K562 (cell line): ENCODE data around the gene PRICKLE4. TPM values are rescaled to one million over a fixed set of nuclear protein-coding genes. Genes with fewer than 3 reads are reported as not detected.

Source experiments
- ATAC-seq: fragments of 200-7000 bp; cut with Tn5 transposase; 3 replicates; pipeline ENCODE4 v1.9.1; 2020; ENCODE audit warnings: moderate library complexity
- BruUV-seq: library from RNA; stranded (reverse); fragments of 400-500 nt; replicated peaks from 2 replicates; lab custom pipeline; 2021; lab: Mats Ljungman, UMichigan
- CTCF ChIA-PET: fragments of 300-600 bp; formaldehyde crosslinking; extraction: SDS; loops from one replicate; lab custom pipeline; 2021; ENCODE audit warnings: low intra/inter-chr PET ratio; lab: Yijun Ruan, JAX
- POLR2A ChIA-PET: fragments of 300-600, 350-650 bp; sonication (Branson Sonifier 250); formaldehyde crosslinking; extraction: SDS; loops from one replicate; lab custom pipeline; 2021; ENCODE audit warnings: antibody characterized with exemption, inconsistent platforms; lab: Yijun Ruan, JAX
- DNase-seq, 4 experiments: peaks; one replicate each; pipeline versions ENCODE4 v3.0.0 to v3.0.0-alpha.2; 2011 to 2018; ENCODE audit warnings: low spot score in 3 of 4, mixed read lengths in 3 of 4; ENCODE audit errors: extremely low read depth in 1 of 4
- FAIRE-seq: peaks from 2 replicates; lab custom pipeline; 2011; peaks lifted over from hg19 to GRCh38; lab: Jason Lieb, UNC
- H2AFZ ChIP-seq: 2 replicates; pipeline ENCODE4 v1.6.0; 2011; ENCODE audit warnings: low read depth, low read length, control low read depth, inconsistent platforms
- H3K27ac ChIP-seq: fragments of 200-600 bp; 3 replicates; pipeline ENCODE4 v1.8.0; 2011; ENCODE audit warnings: low read depth, mild to moderate bottlenecking, control low read depth, inconsistent platforms, low read length, moderate library complexity, mixed read lengths; ENCODE audit errors: extremely low read depth
- H3K27me3 ChIP-seq, 2 experiments: fragments of 300-600 bp in 1 of 2; 2 replicates in 1 of 2; 3 replicates in 1 of 2; pipeline versions ENCODE4 v1.6.0 to v1.8.0; 2011; ENCODE audit warnings: inconsistent platforms in 2 of 2, low read length in 2 of 2, mild to moderate bottlenecking in 1 of 2, mixed read lengths in 1 of 2, moderate library complexity in 1 of 2; ENCODE audit not compliant: control insufficient read depth in 2 of 2, insufficient read depth in 2 of 2
- H3K36me3 ChIP-seq: fragments of 300-600 bp; 3 replicates; pipeline ENCODE4 v1.8.0; 2011; ENCODE audit warnings: mild to moderate bottlenecking, low read length, inconsistent platforms; ENCODE audit not compliant: control insufficient read depth, insufficient read depth
- H3K4me1 ChIP-seq, 2 experiments: fragments of 200-600 bp in 1 of 2; replicated peaks in 1 of 2; 2 replicates in 1 of 2; 3 replicates in 1 of 2; pipeline versions ENCODE4 v1.5.1 to v1.8.0; 2011; ENCODE audit warnings: inconsistent platforms in 2 of 2, low read length in 2 of 2, mild to moderate bottlenecking in 1 of 2, mixed read lengths in 1 of 2, moderate library complexity in 1 of 2; ENCODE audit not compliant: control insufficient read depth in 2 of 2, insufficient read depth in 2 of 2
- H3K4me2 ChIP-seq: 2 replicates; pipeline ENCODE4 v1.6.1; 2011; ENCODE audit warnings: low read length, control low read depth, inconsistent platforms, mixed read lengths; ENCODE audit not compliant: insufficient read depth
- H3K4me3 ChIP-seq: fragments of 200-600 bp; sonication (generic), shearing (Covaris generic); 2 replicates; pipeline ENCODE4 v1.5.1; 2016; ENCODE audit warnings: control low read depth, inconsistent platforms
- H3K79me2 ChIP-seq: fragments of 200-600 bp; 3 replicates; pipeline ENCODE4 v1.8.0; 2011; ENCODE audit warnings: low read length, inconsistent platforms; ENCODE audit not compliant: control insufficient read depth, insufficient read depth
- H3K9ac ChIP-seq, 2 experiments: 2 replicates each; pipeline versions ENCODE4 v1.6.0 to v1.6.1; 2011; ENCODE audit warnings: low read depth in 2 of 2, low read length in 2 of 2, control low read depth in 1 of 2, inconsistent platforms in 1 of 2, mild to moderate bottlenecking in 1 of 2, mixed read lengths in 1 of 2; ENCODE audit not compliant: insufficient read depth in 1 of 2
- H3K9me1 ChIP-seq: one replicate; pipeline ENCODE4 v1.6.0; 2011; ENCODE audit warnings: inconsistent platforms, mild to moderate bottlenecking, low read length, moderate library complexity; ENCODE audit not compliant: control insufficient read depth, insufficient read depth
- H3K9me3 ChIP-seq: replicated peaks from 2 replicates; pipeline ENCODE4 v1.5.1; 2011; ENCODE audit warnings: low read depth, low read length, inconsistent platforms; ENCODE audit not compliant: control insufficient read depth, insufficient read depth
- H4K20me1 ChIP-seq: replicated peaks from 2 replicates; pipeline ENCODE4 v1.6.1; 2011; ENCODE audit warnings: low read length, inconsistent platforms, mixed read lengths; ENCODE audit not compliant: control insufficient read depth, insufficient read depth
- BACH1 ChIP-seq: fragments of 200-800 bp; sonication (Bioruptor generic); IDR thresholded peaks from 2 replicates; pipeline ENCODE4 v1.6.1; 2016; ENCODE audit warnings: missing genetic modification characterization, missing compliant biosample characterization
- COPS2 ChIP-seq: fragments of 450-650 bp; conservative IDR thresholded peaks from 2 replicates; pipeline ENCODE4 v1.6.1; 2016; ENCODE audit warnings: mild to moderate bottlenecking, moderate library complexity
- MAX ChIP-seq: sonication (generic); formaldehyde crosslinking; IDR thresholded peaks from 2 replicates; pipeline ENCODE4 v1.9.0; 2022; ENCODE audit warnings: mild to moderate bottlenecking, missing genetic modification reagents
- NFRKB ChIP-seq: fragments of 450-650 bp; IDR thresholded peaks from 2 replicates; pipeline ENCODE4 v1.6.1; 2016; ENCODE audit warnings: low read depth
- RBM25 ChIP-seq: fragments of 200-400 bp; formaldehyde crosslinking; IDR thresholded peaks from 2 replicates; pipeline ENCODE4 v1.6.1; 2018; ENCODE audit warnings: low read length, low read depth, moderate library complexity; ENCODE audit not compliant: severe bottlenecking
- TCFL5 ChIP-seq: fragments of 250-450 bp; sonication (Bioruptor Pico); conservative IDR thresholded peaks from 2 replicates; pipeline ENCODE4 v1.6.1; 2021; ENCODE audit warnings: mild to moderate bottlenecking, moderate library complexity, matching md5 sums
- WGBS: fragments of 100-300 bp; shearing (Covaris generic); methylation state at CpG from one replicate; pipeline ENCODE4 v1.1.6; 2016; ENCODE audit warnings: low coverage, mixed read lengths; ENCODE audit not compliant: insufficient coverage; ENCODE audit errors: missing lambda C conversion rate; 5-methylcytosine and 5-hydroxymethylcytosine counted together
- in situ Hi-C: fragments of 300-500 bp; cut with MboI; formaldehyde crosslinking; loops from 4 replicates; pipeline ENCODE4 v1.15.0; 2018; ENCODE audit warnings: inconsistent platforms, mixed read lengths
- intact Hi-C: fragments of 100-400 bp; cut with micrococcal nuclease; formaldehyde crosslinking; loops from 2 replicates; pipeline ENCODE4 v1.14.2; 2022
- polyA plus RNA-seq, 8 experiments: library from polyadenylated mRNA; depleted of rRNA in 4 of 8; stranded (reverse) in 5 of 8; unstranded in 3 of 8; fragments of >200 nt; fragmentation: Nextera tagmentation in 2 of 8; fragmentation: Illumina TruSeq in 1 of 8; extraction: Ambion mirVana in 2 of 8; extraction: Trizol in 1 of 8; gene quantifications; 2 replicates each; pipeline versions ENCODE4 v1.2.1 to v1.2.3, GENCODE V29; 2011 to 2014; ENCODE audit warnings: inconsistent platforms in 1 of 8, missing spikeins in 1 of 8
- total RNA-seq, 7 experiments: library from RNA; depleted of rRNA in 6 of 7; stranded (reverse); fragments of >200 nt in 6 of 7; fragmentation: Illumina TruSeq in 2 of 7; extraction: Trizol in 2 of 7; gene quantifications; 2 replicates each; pipeline versions ENCODE4 v1.2.1 to v1.2.3, GENCODE V29; 2011 to 2021; ENCODE audit warnings: low replicate concordance in 1 of 7

Gene PRICKLE4
- total and polyA plus RNA-seq, 9 of the 15 experiments (the other 6 are each of a cell fraction or from before 2014, with no cell fraction given), result 0.20 to 0.32 (median 0.27) TPM; not detected in 6

- peaks cover 14 to 18% of the 10 kb centered on the region in 2 experiments for H3K4me1 ChIP-seq
- H3K79me2 ChIP-seq, result no peaks in the 10 kb centered on the region
- POLR2A ChIA-PET, result interaction anchor here (0.6 to 1.0 kb wide), 2 partner anchors 14 to 15 kb away, joined by 3 to 4 read pairs; no protein-coding TSS in a partner anchor
- H3K4me2 ChIP-seq, result no peak overlapping the region
- TF ChIP-seq MAX, result peak; percentile 42; the same call in 1 of the 2 replicates
- TF ChIP-seq TCFL5 (CRISPR knock-in tag), result no peak
- TF ChIP-seq NFRKB, result no peak
- no peak for TF ChIP-seq BACH1 (tag)
- TF ChIP-seq RBM25, result no peak
- TF ChIP-seq COPS2, result no peak
- DNase-seq (no peak), ATAC-seq (no peak), FAIRE-seq (no peak)
- CTCF ChIA-PET, result no interaction called here
- no peak overlapping the region for H2AFZ ChIP-seq
- H3K36me3 ChIP-seq, result no peaks in the 10 kb centered on the region
- H3K4me3 ChIP-seq, result no peak overlapping the region
- H3K9me3 ChIP-seq, result no peaks in the 10 kb centered on the region
- in situ Hi-C loops, result no loop called here
- H3K27ac ChIP-seq, result no peak overlapping the region
- no peak overlapping the region for H3K9ac ChIP-seq
- no peaks in the 10 kb centered on the region; the same call in none of the 2 replicates for H4K20me1 ChIP-seq
- intact Hi-C loops, result no loop called here
- 20% methylated on average over 6 of the region's 6 CpGs for WGBS
- BruUV-seq, result no TSS peak
- peaks cover 29 to 52% of the 10 kb centered on the region in 2 experiments; a peak in 4 of 5 replicates for H3K27me3 ChIP-seq
- no peaks in the 10 kb centered on the region for H3K9me1 ChIP-seq
These were observed 37.0 kb upstream of the PRICKLE4 start for GRCh38 chr6:41743406-41744235.
